SK-N-SH (cell line): ENCODE results near the gene ANKRD52. TPM values are rescaled to one million over a fixed set of nuclear protein-coding genes. Genes with fewer than 3 reads are reported as not detected.

Experiments
- CTCF ChIA-PET: fragments of 300-600, 350-600 bp; formaldehyde crosslinking; extraction: SDS; loops from one replicate; lab custom pipeline; 2021; lab: Yijun Ruan, JAX
- POLR2A ChIA-PET: fragments of 350-600 bp; sonication (Branson Sonifier 250); formaldehyde crosslinking; extraction: SDS; loops from one replicate; lab custom pipeline; 2020; ENCODE audit warnings: antibody characterized with exemption, inconsistent platforms; lab: Yijun Ruan, JAX
- DNase-seq: peaks from one replicate; pipeline ENCODE4 v3.0.0; 2012
- H2AFZ ChIP-seq: fragments of 200-600 bp; sonication (generic); 2 replicates; pipeline ENCODE4 v1.8.1; 2016; ENCODE audit warnings: antibody characterized with exemption, mild to moderate bottlenecking, low read depth
- H3F3A ChIP-seq: fragments of 200-600 bp; sonication (generic); replicated peaks from 2 replicates; pipeline ENCODE3; 2016; ENCODE audit warnings: antibody characterized with exemption, mild to moderate bottlenecking; ENCODE audit not compliant: insufficient read depth
- H3K27ac ChIP-seq, 2 experiments: fragments of 200-500 bp in 1 of 2; fragments of 200-600 bp in 1 of 2; sonication (Bioruptor generic) in 1 of 2; sonication (generic), shearing (Covaris generic) in 1 of 2; 2 replicates each; pipeline versions ENCODE4 v1.5.1 to v1.6.1; 2014 to 2016; ENCODE audit warnings: low read depth in 2 of 2, inconsistent platforms in 1 of 2, low read length in 1 of 2, mild to moderate bottlenecking in 1 of 2, mixed read lengths in 1 of 2
- H3K27me3 ChIP-seq: fragments of 200-600 bp; sonication (generic), shearing (Covaris generic); 2 replicates; pipeline ENCODE4 v1.6.1; 2016; ENCODE audit warnings: mixed run types; ENCODE audit not compliant: insufficient read depth
- H3K36me3 ChIP-seq, 2 experiments: fragments of 200-500 bp in 1 of 2; fragments of 200-600 bp in 1 of 2; sonication (Bioruptor generic) in 1 of 2; sonication (generic) in 1 of 2; replicated peaks in 1 of 2; 2 replicates each; pipeline versions ENCODE3 to v1.5.1; 2014 to 2016; ENCODE audit warnings: low read length in 1 of 2, mild to moderate bottlenecking in 1 of 2; ENCODE audit not compliant: insufficient read depth in 2 of 2, control insufficient read depth in 1 of 2
- H3K4me1 ChIP-seq, 2 experiments: fragments of 200-500 bp in 1 of 2; fragments of 200-600 bp in 1 of 2; sonication (Bioruptor generic) in 1 of 2; sonication (generic), shearing (Covaris generic) in 1 of 2; 2 replicates each; pipeline versions ENCODE4 v1.5.1 to v1.6.1; 2014 to 2016; ENCODE audit warnings: low read depth in 1 of 2, low read length in 1 of 2, mixed run types in 1 of 2; ENCODE audit not compliant: insufficient read depth in 2 of 2, control insufficient read depth in 1 of 2
- H3K4me2 ChIP-seq: fragments of 200-600 bp; sonication (generic), shearing (Covaris generic); 2 replicates; pipeline ENCODE4 v1.6.1; 2017; ENCODE audit warnings: mixed run types
- H3K4me3 ChIP-seq, 2 experiments: fragments of 200-500 bp in 1 of 2; fragments of 200-600 bp in 1 of 2; sonication (Bioruptor generic) in 1 of 2; sonication (generic), shearing (Covaris generic) in 1 of 2; 2 replicates each; pipeline versions ENCODE4 v1.5.1 to v1.8.1; 2014 to 2016; ENCODE audit warnings: low read depth in 2 of 2, inconsistent platforms in 1 of 2, low read length in 1 of 2, mild to moderate bottlenecking in 1 of 2, mixed read lengths in 1 of 2, moderate library complexity in 1 of 2
- H3K79me2 ChIP-seq: fragments of 200-600 bp; sonication (generic); 2 replicates; pipeline ENCODE4 v1.8.1; 2017; ENCODE audit warnings: mild to moderate bottlenecking; ENCODE audit not compliant: insufficient read depth
- H3K9ac ChIP-seq: fragments of 200-600 bp; sonication (generic); 2 replicates; pipeline ENCODE4 v1.6.1; 2017; ENCODE audit warnings: mixed run types
- H3K9me2 ChIP-seq: fragments of 200-600 bp; sonication (generic); 2 replicates; pipeline ENCODE4 v1.6.1; 2017; ENCODE audit warnings: mixed run types
- H3K9me3 ChIP-seq: fragments of 200-600 bp; sonication (generic); 2 replicates; pipeline ENCODE4 v1.6.1; 2017; ENCODE audit warnings: mixed run types, mild to moderate bottlenecking, moderate library complexity
- H4K20me1 ChIP-seq: fragments of 200-600 bp; sonication (generic); 2 replicates; pipeline ENCODE4 v1.6.1; 2017; ENCODE audit warnings: mild to moderate bottlenecking, mixed run types; ENCODE audit not compliant: insufficient read depth
- FOSL2 ChIP-seq: IDR thresholded peaks from 2 replicates; pipeline ENCODE4 v1.4.0; 2012; ENCODE audit warnings: low read depth, mild to moderate bottlenecking, moderate library complexity, borderline replicate concordance
- FOXM1 ChIP-seq: IDR thresholded peaks from 2 replicates; pipeline ENCODE4 v1.4.0; 2012; ENCODE audit warnings: low read depth, mild to moderate bottlenecking
- GATA2 ChIP-seq: sonication (generic); formaldehyde crosslinking; IDR thresholded peaks from 2 replicates; pipeline ENCODE4 v1.5.0; 2020; ENCODE audit warnings: mild to moderate bottlenecking, missing genetic modification reagents
- IRF3 ChIP-seq: fragments of 150-350 bp; IDR thresholded peaks from 2 replicates; pipeline ENCODE4 v1.6.1; 2016; ENCODE audit warnings: mild to moderate bottlenecking, low read depth, low read length
- JUND ChIP-seq: IDR thresholded peaks from 2 replicates; pipeline ENCODE4 v1.4.0; 2012
- MAX ChIP-seq: IDR thresholded peaks from 2 replicates; pipeline ENCODE4 v1.4.0; 2012; ENCODE audit warnings: low read depth
- NFIC ChIP-seq: IDR thresholded peaks from 2 replicates; pipeline ENCODE4 v1.4.0; 2012; ENCODE audit warnings: borderline replicate concordance
- NRF1 ChIP-seq: IDR thresholded peaks from 2 replicates; pipeline ENCODE4 v1.6.1; 2012; ENCODE audit warnings: low read depth, mild to moderate bottlenecking, low read length
- PBX3 ChIP-seq: IDR thresholded peaks from 2 replicates; pipeline ENCODE4; 2012
- RAD21 ChIP-seq: IDR thresholded peaks from 2 replicates; pipeline ENCODE4 v1.6.1; 2012; ENCODE audit warnings: mild to moderate bottlenecking, low read length
- SMC3 ChIP-seq: IDR thresholded peaks from 2 replicates; pipeline ENCODE4 v1.6.1; 2012; ENCODE audit warnings: low read depth, low read length, improper control_type of control experiment
- USF1 ChIP-seq: IDR thresholded peaks from 2 replicates; pipeline ENCODE4 v1.4.0; 2012; ENCODE audit warnings: low read depth, borderline replicate concordance
- WGBS: methylation state at CpG from one replicate; pipeline ENCODE4 v1.1.6; 2017; ENCODE audit warnings: low lambda C conversion rate; 5-methylcytosine and 5-hydroxymethylcytosine counted together
- polyA plus RNA-seq, 3 experiments: library from polyadenylated mRNA; depleted of rRNA; stranded (reverse); fragments of >200 nt; gene quantifications; 2 replicates each; pipeline ENCODE4 v1.2.3, GENCODE V29; 2012

The ANKRD52 gene
- polyA plus RNA-seq, 1 of the 3 experiments (the other 2 are of a cell fraction): 23.4 TPM

- Histone ChIP-seq H3F3A (peaks cover 5% of the 10 kb centered on the region), H3K27ac (no peak overlapping the region), H3K27me3 (no peaks in the 10 kb centered on the region), H3K79me2 (peaks cover 21% of the 10 kb centered on the region; the same call in 1 of the 2 replicates), H3K9me2 (no peaks in the 10 kb centered on the region), H3K9ac (no peak overlapping the region), H3K4me3 (no peak overlapping the region), H2AFZ (no peak overlapping the region), H4K20me1 (peaks cover 4% of the 10 kb centered on the region; the same call in 1 of the 2 replicates), H3K36me3 (peaks cover 65 to 71% of the 10 kb centered on the region in 2 experiments), H3K4me2 (no peak overlapping the region), H3K4me1 (no peaks in the 10 kb centered on the region), H3K9me3 (no peaks in the 10 kb centered on the region)
- ChIA-PET CTCF (interaction anchor here (0.6 to 3.1 kb wide), 7 partner anchors 9 to 59 kb away, joined by 3 to 24 read pairs (median 4); partner anchors contain the start of genes ANKRD52, COQ10A and SMARCC2), POLR2A (interaction anchor here (0.7 to 1.0 kb wide), 2 partner anchors 11 to 14 kb away, joined by 3 read pairs; no protein-coding TSS in a partner anchor)
- DNase-seq: no peak
- 98% methylated on average over 16 of the region's 16 CpGs for WGBS
- TF ChIP-seq FOSL2: no peak
- no peak for TF ChIP-seq GATA2 (CRISPR knock-in tag)
Measured at GRCh38 chr12:56247923-56248322, 10.3 kb downstream of the ANKRD52 start.

GRCh38 chr12:56244494-56244893 lies 13.7 kb downstream of the ANKRD52 start:
- peaks cover 42 to 91% of the 10 kb centered on the region in 2 experiments for H3K36me3 ChIP-seq

More at GRCh38 chr12:56244494-56244893, 13.7 kb downstream of the ANKRD52 start:
- Histone ChIP-seq H2AFZ (no peak overlapping the region), H3K9ac (no peak overlapping the region), H3K4me1 (no peaks in the 10 kb centered on the region)
- TF ChIP-seq MAX: no peak
- TF ChIP-seq IRF3: no peak
- no peak for TF ChIP-seq JUND
- no peak for TF ChIP-seq SMC3
- TF ChIP-seq PBX3: no peak
- no peak for TF ChIP-seq RAD21
- TF ChIP-seq NRF1: no peak
- TF ChIP-seq NFIC: no peak
- no peak for TF ChIP-seq FOXM1
- TF ChIP-seq USF1: no peak
- TF ChIP-seq, all 33 proteins: peak for 0
- no peak for DNase-seq
- WGBS: 99% methylated on average over 9 of the region's 14 CpGs
- peaks cover 2% of the 10 kb centered on the region for H3F3A ChIP-seq
- H3K27ac ChIP-seq: no peak overlapping the region
- H3K9me2 ChIP-seq: no peaks in the 10 kb centered on the region
- H4K20me1 ChIP-seq: peaks cover 13% of the 10 kb centered on the region; the same call in 1 of the 2 replicates
- no peaks in the 10 kb centered on the region for H3K9me3 ChIP-seq
- no peak overlapping the region for H3K4me3 ChIP-seq
- peaks cover 7% of the 10 kb centered on the region; the same call in 1 of the 2 replicates for H3K79me2 ChIP-seq
- ChIA-PET CTCF (interaction anchor here (0.7 to 1.7 kb wide), 5 partner anchors 8 to 118 kb away, joined by 3 to 5 read pairs (median 3); partner anchors contain the start of gene SMARCC2), POLR2A (interaction anchor here (0.9 kb wide), 1 partner anchor 22 kb away, joined by 3 read pairs; the partner anchor contains the start of gene RNF41)
- H3K4me2 ChIP-seq: no peak overlapping the region
- H3K27me3 ChIP-seq: no peaks in the 10 kb centered on the region
